HEK293 (cell line): ENCODE measurements around the gene CKAP4.

Experiments used
- CTCF ChIA-PET: fragments of 350-600 bp; formaldehyde crosslinking; extraction: SDS; loops from one replicate; lab custom pipeline; 2021; ENCODE audit warnings: antibody characterized with exemption; lab: Yijun Ruan, JAX
- POLR2A ChIA-PET: fragments of 300-600 bp; formaldehyde crosslinking; extraction: SDS; loops from one replicate; lab custom pipeline; 2020; ENCODE audit warnings: antibody characterized with exemption, inconsistent platforms; lab: Yijun Ruan, JAX
- H3K27ac ChIP-seq: fragments of 200-500 bp; sonication (Bioruptor generic); 2 replicates; pipeline ENCODE4 v1.5.1; 2014; ENCODE audit warnings: low read depth, low read length, control low read depth, inconsistent platforms; ENCODE audit errors: extremely low read depth
- H3K36me3 ChIP-seq, 2 experiments: fragments of 200-500 bp in 1 of 2; sonication (Bioruptor generic) in 1 of 2; 1 replicate in 1 of 2; 2 replicates in 1 of 2; pipeline ENCODE4 v1.5.1; 2014 to 2017; ENCODE audit warnings: inconsistent platforms in 2 of 2, low read length in 2 of 2; ENCODE audit not compliant: control insufficient read depth in 2 of 2, insufficient read depth in 1 of 2
- H3K4me1 ChIP-seq: fragments of 200-500 bp; sonication (Bioruptor generic); 2 replicates; pipeline ENCODE4 v1.5.1; 2014; ENCODE audit warnings: mild to moderate bottlenecking, low read length, inconsistent platforms; ENCODE audit not compliant: control insufficient read depth, insufficient read depth
- H3K4me3 ChIP-seq: 2 replicates; pipeline ENCODE4 v1.5.1; 2011; ENCODE audit warnings: low read depth, mild to moderate bottlenecking, control low read depth, low read length, moderate library complexity
- H3K9me3 ChIP-seq: fragments of 200-500 bp; sonication (Bioruptor generic); 2 replicates; pipeline ENCODE4 v1.5.1; 2014; ENCODE audit warnings: low read depth, low read length, inconsistent platforms; ENCODE audit not compliant: control insufficient read depth, insufficient read depth
- GLI2 ChIP-seq: fragments of 450-650 bp; formaldehyde crosslinking; IDR thresholded peaks from 2 replicates; pipeline ENCODE4; 2017; ENCODE audit warnings: missing biosample characterization, missing genetic modification characterization, low read depth, borderline replicate concordance
- HIC1 ChIP-seq: fragments of 450-650 bp; formaldehyde crosslinking; IDR thresholded peaks from 2 replicates; pipeline ENCODE4 v1.5.1; 2016; ENCODE audit warnings: missing biosample characterization, missing genetic modification characterization
- IKZF3 ChIP-seq: fragments of 450-650 bp; IDR thresholded peaks from 2 replicates; pipeline ENCODE4 v1.5.0; 2018; ENCODE audit warnings: missing biosample characterization, mild to moderate bottlenecking, missing genetic modification characterization, moderate library complexity
- KLF16 ChIP-seq: fragments of 450-650 bp; formaldehyde crosslinking; IDR thresholded peaks from 2 replicates; pipeline ENCODE4 v1.5.1; 2017; ENCODE audit warnings: missing biosample characterization, missing genetic modification characterization
- MEIS1 ChIP-seq: sonication (generic); formaldehyde crosslinking; IDR thresholded peaks from 2 replicates; pipeline ENCODE4 v1.8.1; 2022; ENCODE audit warnings: missing genetic modification reagents, mild to moderate bottlenecking, borderline replicate concordance
- MYNN ChIP-seq: fragments of 450-650 bp; formaldehyde crosslinking; IDR thresholded peaks from 2 replicates; pipeline ENCODE4 v1.5.1; 2016; ENCODE audit warnings: missing biosample characterization, missing genetic modification characterization, borderline replicate concordance
- PBX3 ChIP-seq: sonication (generic); formaldehyde crosslinking; IDR thresholded peaks from 2 replicates; pipeline ENCODE4 v1.8.1; 2022; ENCODE audit warnings: mild to moderate bottlenecking, moderate library complexity, missing genetic modification reagents
- PRDM6 ChIP-seq: fragments of 450-650 bp; formaldehyde crosslinking; IDR thresholded peaks from 2 replicates; pipeline ENCODE4 v1.5.1; 2017; ENCODE audit warnings: missing biosample characterization, missing genetic modification characterization
- TSHZ1 ChIP-seq: fragments of 450-650 bp; formaldehyde crosslinking; IDR thresholded peaks from 2 replicates; pipeline ENCODE4 v1.5.1; 2016; ENCODE audit warnings: missing biosample characterization, missing genetic modification characterization, borderline replicate concordance
- ZBTB49 ChIP-seq: fragments of 450-650 bp; formaldehyde crosslinking; IDR thresholded peaks from 2 replicates; pipeline ENCODE4 v1.5.1; 2016; ENCODE audit warnings: missing biosample characterization, missing genetic modification characterization, low read depth
- ZBTB8A ChIP-seq: fragments of 450-650 bp; formaldehyde crosslinking; IDR thresholded peaks from 2 replicates; pipeline ENCODE4 v1.5.1; 2016; ENCODE audit warnings: missing biosample characterization, missing genetic modification characterization
- ZNF132 ChIP-seq: fragments of 450-650 bp; formaldehyde crosslinking; IDR thresholded peaks from 2 replicates; pipeline ENCODE4 v1.5.1; 2017; ENCODE audit warnings: missing biosample characterization, missing genetic modification characterization, borderline replicate concordance
- ZNF248 ChIP-seq: fragments of 450-650 bp; formaldehyde crosslinking; IDR thresholded peaks from 2 replicates; pipeline ENCODE4 v1.5.1; 2017; ENCODE audit warnings: missing biosample characterization, missing genetic modification characterization
- ZNF366 ChIP-seq: fragments of 450-650 bp; formaldehyde crosslinking; conservative IDR thresholded peaks from 2 replicates; pipeline ENCODE4 v1.5.1; 2016; ENCODE audit warnings: missing biosample characterization, missing genetic modification characterization
- ZNF398 ChIP-seq: fragments of 450-650 bp; formaldehyde crosslinking; IDR thresholded peaks from 2 replicates; pipeline ENCODE4 v1.5.1; 2017; ENCODE audit warnings: missing biosample characterization, missing genetic modification characterization
- ZNF501 ChIP-seq: fragments of 450-650 bp; formaldehyde crosslinking; IDR thresholded peaks from 2 replicates; pipeline ENCODE4 v1.5.1; 2016; ENCODE audit warnings: missing biosample characterization, missing genetic modification characterization
- ZNF513 ChIP-seq: fragments of 450-650 bp; IDR thresholded peaks from 2 replicates; pipeline ENCODE4 v1.5.1; 2018; ENCODE audit warnings: missing biosample characterization, missing genetic modification characterization
- ZNF514 ChIP-seq: fragments of 450-650 bp; formaldehyde crosslinking; IDR thresholded peaks from 2 replicates; pipeline ENCODE4 v1.5.1; 2016; ENCODE audit warnings: missing biosample characterization, missing genetic modification characterization
- ZNF555 ChIP-seq: fragments of 450-650 bp; formaldehyde crosslinking; conservative IDR thresholded peaks from 2 replicates; pipeline ENCODE4 v1.5.1; 2017; ENCODE audit warnings: missing biosample characterization, mild to moderate bottlenecking, missing genetic modification characterization, inconsistent platforms
- ZNF571 ChIP-seq: fragments of 450-650 bp; formaldehyde crosslinking; IDR thresholded peaks from 2 replicates; pipeline ENCODE4 v1.5.0; 2017; ENCODE audit warnings: missing biosample characterization, missing genetic modification characterization
- ZNF658 ChIP-seq: fragments of 450-650 bp; formaldehyde crosslinking; IDR thresholded peaks from 2 replicates; pipeline ENCODE4; 2016; ENCODE audit warnings: missing biosample characterization, missing genetic modification characterization

Gene CKAP4

GRCh38 chr12:106246891-106247673, 738 bp downstream of the CKAP4 start:
- peaks cover 6% of the 10 kb centered on the region; the same call in 1 of the 2 replicates for H3K4me1 ChIP-seq
- no peaks in the 10 kb centered on the region for H3K9me3 ChIP-seq
- H3K27ac ChIP-seq = peak overlapping the region; percentile 92
- H3K36me3 ChIP-seq = peaks cover 0 to 34% of the 10 kb centered on the region in 2 experiments; a peak in 2 of 3 replicates
- H3K4me3 ChIP-seq = peak overlapping the region; percentile 69
- ChIA-PET POLR2A (no interaction called here), CTCF (interaction anchor here (0.5 to 1.2 kb wide), 6 partner anchors 35 to 826 kb away, joined by 3 to 5 read pairs (median 3); no protein-coding TSS in a partner anchor)
- TF ChIP-seq ZNF571 (tag by site-specific recombination) (no peak), ZNF248 (tag by site-specific recombination) (no peak), ZNF555 (tag by site-specific recombination) (no peak), HIC1 (tag by site-specific recombination) (peak; percentile 70; the same call in 1 of the 2 replicates), ZNF398 (tag by site-specific recombination) (no peak), TSHZ1 (tag by site-specific recombination) (no peak), ZBTB8A (peak; percentile 50; the same call in 1 of the 2 replicates), KLF16 (peak; percentile 54; the same call in 1 of the 2 replicates), GLI2 (tag by site-specific recombination) (no peak), MEIS1 (CRISPR knock-in tag) (no peak), ZNF658 (tag by site-specific recombination) (no peak), ZNF366 (tag by site-specific recombination) (no peak), ZNF132 (tag by site-specific recombination) (no peak), ZNF501 (0 out of 2 replicates have a peak, but pooled peaks have one; percentile 64), ZNF513 (tag by site-specific recombination) (no peak), MYNN (no peak), PBX3 (no peak), IKZF3 (tag by site-specific recombination) (no peak), ZBTB49 (tag by site-specific recombination) (no peak), PRDM6 (tag by site-specific recombination) (no peak), ZNF514 (tag by site-specific recombination) (no peak)
